ENCODE results near the gene RYR2. TPM values are rescaled to one million over a fixed set of nuclear protein-coding genes. Genes with fewer than 3 reads are reported as not detected.

The RYR2 gene
- total and polyA plus RNA-seq, 2 of the 8 experiments (the other 6 are each of a cell fraction or from before 2014, with no cell fraction given) = 1.3 to 4.4 TPM

- FAIRE-seq (no peak), DNase-seq (ENCODE audit: low read depth in 1 of 2, low spot score in 2 of 2) (no peak)
- no peak overlapping the region for H3K23ac ChIP-seq (ENCODE audit: insufficient read length)
- H3K36me3 ChIP-seq (ENCODE audit: control insufficient read depth in 2 of 4, insufficient read depth in 4 of 4, low read length in 3 of 4) = no peaks in the 10 kb centered on the region
- no peak overlapping the region for H3K4me3 ChIP-seq (ENCODE audit: extremely low read depth in 1 of 4, insufficient read depth in 2 of 4, low read depth in 3 of 4, low read length in 4 of 4)
- no peak overlapping the region for H2BK12ac ChIP-seq (ENCODE audit: low read depth, low read length)
- H2BK5ac ChIP-seq (ENCODE audit: low read depth, low read length) = no peak overlapping the region
- H4K20me1 ChIP-seq (replicated peaks in 1 of 2; ENCODE audit: control insufficient read depth in 1 of 2, insufficient read depth in 2 of 2, low read length in 2 of 2) = no peaks in the 10 kb centered on the region
- H3K18ac ChIP-seq (ENCODE audit: extremely low read depth, low read length) = no peak overlapping the region
- H2BK120ac ChIP-seq (replicated peaks; ENCODE audit: low read depth, low read length) = no peak overlapping the region
- no peak overlapping the region for H3K4ac ChIP-seq (replicated peaks; ENCODE audit: insufficient read length, low read depth, low read length)
- no peaks in the 10 kb centered on the region for H3K4me1 ChIP-seq (replicated peaks in 1 of 4; ENCODE audit: control insufficient read depth in 3 of 4, insufficient read depth in 4 of 4, low read length in 3 of 4)
- no peaks in the 10 kb centered on the region for H3K79me2 ChIP-seq (ENCODE audit: control insufficient read depth in 1 of 2, insufficient read depth in 2 of 2, low read length in 2 of 2)
- no peaks in the 10 kb centered on the region for H3K79me1 ChIP-seq (ENCODE audit: low read depth, low read length)
- H2AFZ ChIP-seq (ENCODE audit: low read length) = no peak overlapping the region
- WGBS, 2 experiments (ENCODE audit: extremely low coverage in 1 of 2, insufficient coverage in 1 of 2, insufficient read length in 1 of 2, insufficient replicate concordance in 2 of 2, low coverage in 1 of 2, low lambda C conversion rate in 2 of 2, missing lambda C conversion rate in 1 of 2) = 88% methylated on average over 1 of the region's 1 CpG; no CpG with 5 or more reads in 1 of the 2 experiments
- no peak overlapping the region for H2AK5ac ChIP-seq (ENCODE audit: low read depth, low read length)
- H3K23me2 ChIP-seq (ENCODE audit: low read depth, low read length) = no peaks in the 10 kb centered on the region; the same call in 1 of the 2 replicates
- H3K9ac ChIP-seq (replicated peaks in 1 of 4; ENCODE audit: extremely low read depth in 1 of 4, low read depth in 3 of 4, low read length in 3 of 4) = no peak overlapping the region
- POLR2A ChIA-PET (ENCODE audit: partially characterized antibody) = interaction anchor here (1.4 kb wide), 1 partner anchor 317 kb away, joined by 3 read pairs; the partner anchor contains the start of gene RYR2
- H4K91ac ChIP-seq (replicated peaks; ENCODE audit: insufficient read length, low read length) = no peak overlapping the region
- no peak overlapping the region for H2BK20ac ChIP-seq (ENCODE audit: low read length)
- H3K27me3 ChIP-seq (replicated peaks in 1 of 4; ENCODE audit: control insufficient read depth in 3 of 4, extremely low read depth in 1 of 4, insufficient read depth in 3 of 4, low read length in 3 of 4) = no peaks in the 10 kb centered on the region
- H3K9me3 ChIP-seq (ENCODE audit: insufficient read depth in 2 of 2, low read depth in 1 of 2, low read length in 1 of 2) = no peaks in the 10 kb centered on the region
- H3K4me2 ChIP-seq (ENCODE audit: insufficient read depth in 1 of 2, low read depth in 2 of 2, low read length in 2 of 2) = no peak overlapping the region
- no peak overlapping the region for H3K27ac ChIP-seq (ENCODE audit: low read depth, low read length)
- H4K8ac ChIP-seq (ENCODE audit: extremely low read depth, insufficient read depth, low read length) = no peak overlapping the region
- CTCF ChIA-PET (ENCODE audit: partially characterized antibody) = interaction anchor here (0.8 kb wide), 1 partner anchor 16 kb away, joined by 4 read pairs; no protein-coding TSS in a partner anchor
- no peak overlapping the region for H2BK15ac ChIP-seq (ENCODE audit: low read length)
- H4K5ac ChIP-seq (ENCODE audit: insufficient read length, low read depth, low read length) = no peak overlapping the region
- H3K14ac ChIP-seq (ENCODE audit: insufficient read length) = no peak overlapping the region
- no peak overlapping the region for H3K56ac ChIP-seq (replicated peaks; ENCODE audit: insufficient read length, low read depth, low read length)
- TF ChIP-seq SIN3A (conservative IDR thresholded peaks at IDR 0.05 in 1 of 2, IDR thresholded peaks at IDR 0.05 in 1 of 2; ENCODE audit: low read depth in 1 of 2, low read length in 2 of 2) = no peak
- no peak for TF ChIP-seq USF2 (IDR thresholded peaks at IDR 0.05; ENCODE audit: low read length)
- no peak for TF ChIP-seq POLR2AphosphoS5 (IDR thresholded peaks at IDR 0.05; ENCODE audit: low read depth, low read length)
- no peak for TF ChIP-seq KDM4A (IDR thresholded peaks at IDR 0.05; ENCODE audit: low read depth, low read length, severe bottlenecking)
- TF ChIP-seq CHD2 (IDR thresholded peaks at IDR 0.05; ENCODE audit: low read length) = no peak
- no peak for TF ChIP-seq MAFK (IDR thresholded peaks at IDR 0.05; ENCODE audit: low read depth, low read length)
- TF ChIP-seq SAP30 (IDR thresholded peaks at IDR 0.05; ENCODE audit: insufficient read depth, insufficient replicate concordance, low read length) = no peak
- TF ChIP-seq NANOG (IDR thresholded peaks at IDR 0.05; ENCODE audit: insufficient read depth, low read depth, low read length, poor library complexity, severe bottlenecking) = no peak
- TF ChIP-seq PHF8 (conservative IDR thresholded peaks at IDR 0.05; ENCODE audit: low read depth, low read length) = no peak
- TF ChIP-seq HDAC6 (IDR thresholded peaks at IDR 0.05; ENCODE audit: low read depth, low read length) = no peak
- no peak for TF ChIP-seq ASH2L (IDR thresholded peaks at IDR 0.05; ENCODE audit: low read length)
- TF ChIP-seq SP1 (IDR thresholded peaks at IDR 0.05; ENCODE audit: low read depth, low read length) = no peak
- TF ChIP-seq CBX8 (IDR thresholded peaks at IDR 0.05; ENCODE audit: borderline replicate concordance, low read depth, low read length) = no peak
Measured at GRCh38 chr1:237358555-237358954, 316.6 kb downstream of the RYR2 start.
